HG03354 (cell line): Measurements from ENCODE around the gene STX2.
"Not testable (repeated sequence)": the region's sequence is repeated elsewhere in the genome, so short reads cannot be mapped to it uniquely, and the experiment has no call there.

Experiments used
- ATAC-seq: cut with Tn5 transposase; IDR thresholded peaks from one replicate; pipeline ENCODE4 v1.9.1; 2021; ENCODE audit warnings: mild to moderate bottlenecking; ENCODE audit not compliant: unreplicated experiment, poor library complexity, severe bottlenecking

STX2 gene

GRCh38 chr12:130778776-130779175, 60.3 kb downstream of the STX2 start:
- ATAC-seq, result no peak

DNA sequence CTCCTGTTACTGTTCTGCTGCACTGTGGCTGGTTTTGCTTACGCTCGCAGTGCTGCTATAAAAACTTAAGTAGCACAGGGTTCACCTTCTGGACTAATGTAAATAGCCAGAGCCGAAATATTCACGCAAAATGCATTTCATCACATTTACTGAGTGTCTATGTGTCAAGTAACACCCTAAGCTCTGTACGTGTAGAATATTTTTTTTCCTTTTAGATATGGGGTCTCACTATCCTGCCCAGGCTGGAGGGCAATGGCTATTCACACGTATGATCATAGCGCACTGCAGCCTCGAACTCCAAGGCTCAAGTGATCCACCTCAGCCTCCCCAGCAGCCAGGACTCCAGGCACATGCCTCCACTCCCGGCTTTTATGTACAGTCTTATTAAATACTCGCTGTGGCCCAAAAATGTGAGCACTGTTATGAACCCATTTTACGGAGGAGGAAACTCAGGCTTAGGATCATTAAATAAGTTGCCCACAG, 62.2 kb downstream of the STX2 start:
- ATAC-seq, result no peak

DNA sequence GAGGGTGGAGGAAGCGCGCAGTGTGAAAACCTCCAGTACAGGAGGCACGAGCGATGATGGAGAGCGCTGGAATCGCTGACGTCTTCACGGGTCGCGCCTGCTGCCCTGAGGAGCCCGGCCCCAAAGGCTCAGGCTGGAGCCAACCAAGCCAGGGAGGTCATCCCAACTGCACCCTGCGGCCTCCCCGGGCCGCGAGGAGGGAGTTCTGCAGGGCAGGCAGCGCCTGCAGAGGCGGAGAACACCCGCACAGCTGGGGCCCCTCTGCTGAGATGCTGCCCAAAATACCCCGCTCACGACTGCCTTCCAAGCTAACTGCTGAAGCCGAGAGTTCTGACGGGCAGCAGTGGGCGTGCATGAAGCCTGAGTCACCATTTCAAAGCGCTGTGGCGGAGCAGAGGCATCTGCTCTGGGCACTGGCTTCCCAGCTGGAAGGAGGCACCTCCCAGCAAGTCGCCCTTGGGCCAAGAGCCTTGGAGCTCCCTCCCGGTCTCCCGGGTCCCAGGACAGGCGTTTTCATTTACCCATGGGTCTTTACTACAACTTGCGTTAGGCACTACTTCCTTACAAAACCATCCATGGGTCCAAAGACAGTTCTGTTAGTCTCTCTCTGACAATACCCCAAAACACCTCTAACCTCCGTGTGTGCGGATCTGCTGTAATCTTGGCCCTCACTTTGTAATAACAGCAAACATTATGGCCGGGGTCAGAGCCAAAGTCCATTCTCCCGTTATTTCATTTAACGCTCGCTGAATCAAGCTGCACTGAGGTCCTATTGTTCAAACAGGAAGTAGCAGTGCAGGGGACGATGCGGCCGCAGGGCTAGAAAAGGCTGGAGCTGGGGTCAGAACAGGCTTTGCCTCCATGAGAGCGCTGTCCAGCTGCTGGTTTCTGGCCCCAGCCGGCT, 62.8 kb downstream of the STX2 start:
- ATAC-seq, result peak; percentile 61

DNA sequence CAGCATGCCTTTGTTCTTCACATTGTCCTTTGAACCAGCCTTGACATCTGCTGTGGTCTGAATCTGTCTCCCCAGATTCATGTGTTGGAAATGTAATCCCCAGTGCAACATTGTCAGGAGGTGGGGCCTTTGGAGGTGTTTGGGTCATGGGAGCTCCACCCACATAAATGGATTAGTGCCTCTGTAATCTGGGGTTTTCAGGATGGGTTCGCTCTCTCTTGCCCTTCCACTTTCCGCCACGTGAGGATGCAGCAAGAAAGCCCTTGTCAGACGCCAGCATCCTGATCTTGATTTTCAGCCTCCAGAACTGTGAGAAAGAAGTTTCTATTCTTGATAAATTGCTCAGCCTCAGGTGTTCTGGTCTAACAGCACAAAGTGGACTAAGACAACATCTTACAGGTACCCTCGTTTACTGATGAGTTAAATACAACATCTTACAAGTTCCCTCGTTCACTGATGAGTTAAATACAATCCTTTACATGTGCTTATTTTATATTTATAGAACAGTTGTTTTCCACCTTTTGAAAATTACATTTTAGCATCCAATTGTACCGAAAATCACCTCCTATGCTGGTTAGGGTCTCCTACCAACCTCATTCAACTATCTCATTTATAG, 68.5 kb downstream of the STX2 start:
- no peak for ATAC-seq

DNA sequence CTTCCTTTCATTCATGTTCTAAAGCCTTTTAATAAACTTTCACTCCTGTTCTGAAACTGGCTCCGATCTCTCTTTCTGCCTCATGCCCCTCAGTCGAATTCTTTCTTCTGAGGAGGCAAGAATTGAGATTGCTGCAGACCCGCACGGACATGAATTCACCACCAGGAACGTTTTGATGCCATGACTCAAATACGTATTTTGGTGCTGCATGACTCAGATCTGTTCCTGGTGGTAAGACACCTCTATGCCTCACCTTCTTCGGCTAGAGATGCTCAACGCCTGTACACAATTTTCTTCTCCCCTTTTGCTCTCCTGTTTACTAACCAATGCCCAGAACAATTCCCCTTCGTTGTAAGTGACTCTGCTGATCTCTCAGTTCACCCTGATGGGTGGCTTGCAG, 70.9 kb downstream of the STX2 start:
- ATAC-seq, result no peak

GRCh38 chr12:130766470-130766869, 72.6 kb downstream of the STX2 start:
- ATAC-seq, result no peak

DNA sequence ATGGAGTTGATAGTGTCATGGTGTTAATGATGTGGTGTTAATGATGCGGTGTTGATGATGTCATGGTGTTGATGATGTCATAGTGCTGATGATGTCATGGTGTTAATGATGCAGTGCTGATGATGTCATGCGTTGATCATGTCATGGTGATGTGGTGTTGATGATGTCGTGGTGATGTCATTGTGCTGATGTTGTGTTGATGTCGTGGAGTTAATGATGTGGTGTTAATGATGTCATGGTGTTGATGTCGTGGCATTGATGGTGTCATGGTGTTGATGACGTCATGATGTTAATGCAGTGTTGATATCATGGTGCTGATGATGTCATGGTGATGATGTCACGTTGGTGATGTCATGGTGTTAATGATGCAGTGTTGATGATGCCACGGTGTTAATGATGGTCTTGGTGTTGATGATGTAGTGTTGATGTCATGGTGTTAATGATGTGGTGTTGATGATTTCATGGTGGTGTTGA, 73.8 kb downstream of the STX2 start:
- no peak for ATAC-seq

- no peak for ATAC-seq
Measured at GRCh38 chr12:130764475-130765185, 74.4 kb downstream of the STX2 start.

DNA sequence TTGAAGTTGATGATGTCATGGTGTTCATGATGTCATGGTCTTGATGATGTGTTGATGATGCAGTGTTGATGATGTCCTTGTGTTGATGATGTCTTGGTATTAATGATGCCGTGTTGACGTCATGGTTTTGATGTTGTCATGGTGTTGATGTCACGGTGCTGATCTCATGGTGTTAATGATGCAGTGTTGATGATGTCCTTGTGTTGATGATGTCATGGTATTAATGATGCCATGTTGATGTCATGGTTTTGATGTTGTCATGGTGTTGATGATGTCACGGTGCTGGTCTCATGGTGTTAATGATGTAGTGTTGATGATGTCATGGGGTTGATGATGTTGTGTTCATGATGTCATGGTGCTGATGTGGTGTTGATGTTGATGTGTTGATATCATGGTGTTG, 75.0 kb downstream of the STX2 start:
- ATAC-seq, result no peak

DNA sequence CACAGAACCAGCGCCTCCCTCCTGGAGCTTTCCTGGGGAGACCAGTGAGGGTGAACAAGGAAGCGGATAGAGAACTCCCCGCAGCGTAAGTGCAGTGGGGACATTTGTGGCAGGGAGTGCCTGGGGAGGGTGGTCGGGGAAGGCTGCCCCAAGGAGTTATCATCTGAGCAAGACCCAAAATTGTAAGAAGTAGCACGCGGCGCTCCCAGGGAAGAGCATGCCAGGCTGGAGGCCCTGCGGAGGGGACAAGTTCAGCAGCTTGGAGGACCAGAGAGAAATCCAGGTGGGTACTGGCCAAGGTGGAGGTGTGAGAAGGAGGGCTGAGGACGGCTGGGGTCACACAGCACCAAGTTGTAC, 76.8 kb downstream of the STX2 start:
- no peak for ATAC-seq

- peak; percentile 42 for ATAC-seq
Measured at GRCh38 chr12:130761537-130762318, 77.3 kb downstream of the STX2 start.

DNA sequence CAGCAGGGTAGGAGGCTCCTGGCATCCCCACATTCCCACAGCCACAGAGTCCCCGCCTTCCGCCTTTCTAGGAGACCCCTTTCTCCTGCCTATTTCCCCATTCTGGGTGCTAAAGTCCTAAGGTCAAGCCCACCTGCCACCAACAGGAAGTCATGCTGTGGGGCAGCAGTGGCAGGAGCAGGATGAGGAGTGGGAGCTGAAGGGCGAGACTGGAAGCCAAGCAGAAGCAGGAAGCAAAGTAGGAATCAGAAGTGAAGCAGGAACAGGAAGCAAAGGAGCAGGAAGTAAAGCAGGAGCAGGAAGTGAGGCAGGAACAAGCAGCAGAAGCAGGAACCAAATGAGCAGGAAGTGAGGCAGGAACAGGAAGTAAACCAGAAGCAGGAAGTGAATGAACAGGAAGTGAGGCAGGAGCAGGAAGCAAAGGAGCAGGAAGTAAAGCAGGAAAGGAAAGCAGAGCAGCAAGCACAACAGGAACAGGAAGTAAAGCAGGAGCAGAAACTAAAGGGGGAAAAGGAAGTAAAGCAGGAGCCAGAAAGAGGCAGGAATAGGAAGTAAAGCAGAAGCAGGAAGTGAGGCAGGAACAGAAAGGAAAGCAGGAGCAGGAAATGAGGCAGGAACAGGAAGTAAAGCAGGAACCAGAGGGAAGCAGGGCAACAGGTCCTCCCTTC, 84.7 kb downstream of the STX2 start:
- no peak for ATAC-seq

DNA sequence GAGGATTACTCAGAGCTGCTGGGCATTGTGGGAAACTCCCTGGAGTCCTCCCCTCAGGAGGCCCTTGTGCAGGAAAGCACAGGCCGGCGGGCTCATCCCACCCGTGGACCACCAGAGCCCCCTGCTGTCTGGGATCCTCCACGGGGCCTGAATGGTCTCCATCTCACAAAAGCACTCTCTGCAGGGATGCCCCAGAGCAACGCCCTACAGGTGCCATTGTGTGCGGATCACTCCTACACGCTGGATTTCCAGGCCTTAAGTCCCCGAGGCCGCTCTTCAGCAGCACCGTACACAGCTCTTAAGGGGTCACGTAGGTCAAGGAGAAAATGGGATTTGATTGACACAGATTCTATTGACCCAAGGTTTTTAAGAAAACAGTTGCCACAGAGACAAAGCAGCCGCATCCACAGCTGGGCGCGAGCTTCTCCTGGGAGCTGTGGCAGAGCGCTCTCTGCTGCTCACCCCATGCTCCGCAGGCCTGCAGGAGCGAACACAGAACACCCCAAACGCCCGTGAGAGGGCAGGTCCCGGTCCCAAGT, 86.3 kb downstream of the STX2 start:
- ATAC-seq, result no peak

GRCh38 chr12:130752037-130752436, 87.0 kb downstream of the STX2 start:
- not testable (repeated sequence) for ATAC-seq

- no peak for ATAC-seq
Measured at GRCh38 chr12:130748786-130749185, 90.3 kb downstream of the STX2 start.

DNA sequence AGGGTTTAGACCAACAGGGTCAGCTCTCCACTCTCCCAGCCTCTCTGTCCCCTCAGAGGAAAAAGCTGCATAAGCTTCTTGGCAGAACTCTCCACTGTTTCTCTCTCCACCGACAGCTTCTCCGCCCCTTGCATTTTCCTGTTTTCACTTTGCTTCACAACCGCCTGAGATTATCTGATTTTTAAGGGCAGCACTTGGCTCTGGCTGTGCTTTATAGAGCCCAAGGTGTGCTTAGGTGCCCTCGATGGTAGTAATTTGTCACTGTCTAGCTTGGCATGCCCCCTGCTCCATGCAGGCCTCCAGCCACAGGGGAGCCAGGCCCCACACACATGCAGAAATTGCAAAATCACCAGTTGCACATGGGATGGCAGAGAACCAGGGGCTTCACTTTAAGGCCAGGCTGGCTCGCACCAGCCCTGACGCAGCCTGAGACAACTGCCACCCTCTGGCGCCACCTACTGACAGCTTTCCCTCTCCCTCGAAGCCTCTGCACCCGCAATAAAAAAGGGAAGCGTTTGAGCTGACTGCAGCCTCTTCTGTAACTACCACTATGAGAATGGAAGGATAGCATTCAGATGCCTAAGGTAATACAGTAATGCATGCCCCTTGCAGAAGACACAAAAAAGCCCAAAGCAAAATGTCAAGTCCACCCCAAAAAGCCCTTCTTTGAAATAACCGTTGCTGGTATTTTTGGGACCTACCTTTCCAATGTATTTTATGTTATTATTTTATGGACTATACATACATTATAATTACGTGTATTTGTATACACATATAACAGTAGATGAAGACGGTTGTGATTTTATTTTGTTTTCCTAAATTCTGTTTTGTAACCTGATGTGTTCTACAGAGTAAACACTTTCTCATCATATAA, 90.9 kb downstream of the STX2 start:
- ATAC-seq, result peak; percentile 85

GRCh38 chr12:130746546-130746945, 92.5 kb downstream of the STX2 start:
- ATAC-seq, result no peak

DNA sequence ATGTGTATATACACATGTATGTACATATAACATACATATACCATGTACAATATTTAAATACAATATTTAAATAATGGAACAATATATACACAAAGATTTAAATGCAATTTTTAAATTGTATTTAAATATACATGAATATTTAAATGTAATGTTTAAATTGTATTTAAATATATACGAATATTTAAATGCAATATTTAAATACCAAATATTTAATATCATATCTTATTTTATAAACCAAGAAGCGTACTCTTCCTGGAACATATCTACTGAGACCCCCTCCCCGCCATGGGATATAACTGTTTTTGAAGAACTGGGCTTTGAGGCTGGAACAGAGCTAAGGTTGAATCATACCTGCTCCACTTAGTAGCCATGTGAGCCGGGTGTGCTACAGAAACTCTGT, 93.1 kb downstream of the STX2 start:
- ATAC-seq, result no peak
